Hippocampal formation (tissue), 2 donors: ENCODE data around the gene STXBP1.
"Not testable (repeated sequence)": the region's sequence is repeated elsewhere in the genome, so short reads cannot be mapped to it uniquely, and the experiment has no call there.

Experiments
- DNase-seq, 2 donors: peaks; one replicate each; lab custom pipeline; 2025; lab: John Stamatoyannopoulos, UW

Gene STXBP1

GRCh38 chr9:127614961-127615360, 2.9 kb downstream of the STXBP1 start:
- DNase-seq: no peak

DNA sequence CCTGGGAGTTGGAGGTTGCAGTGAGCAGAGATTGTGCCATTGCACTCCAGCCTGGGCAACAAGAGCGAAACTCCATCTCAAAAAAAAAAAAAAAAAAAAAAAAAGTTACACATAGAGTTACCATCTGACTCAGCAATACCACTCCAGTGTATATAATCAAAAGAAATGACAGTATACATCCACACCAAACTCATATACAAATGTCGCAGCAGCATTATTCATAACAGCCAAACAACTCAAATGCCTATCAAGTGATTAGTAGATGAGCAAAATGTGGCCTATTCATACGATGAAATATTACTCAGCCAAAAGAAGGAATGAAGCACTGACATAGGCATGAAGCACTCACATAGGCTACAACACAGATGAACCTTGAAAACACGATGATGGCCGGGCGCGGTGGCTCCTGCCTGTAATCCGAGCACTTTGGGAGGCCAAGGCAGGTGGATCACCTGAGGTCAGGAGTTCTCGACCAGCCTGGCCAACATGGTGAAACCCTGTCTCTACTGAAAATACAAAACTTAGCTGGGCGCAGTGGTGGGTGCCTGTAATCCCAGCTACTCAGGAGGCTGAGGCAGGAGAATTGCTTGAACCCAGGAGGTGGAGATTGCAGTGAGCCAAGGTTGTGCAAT, 9.4 kb downstream of the STXBP1 start:
- DNase-seq: not testable (repeated sequence)

GRCh38 chr9:127626752-127627493, 14.8 kb downstream of the STXBP1 start:
- no peak for DNase-seq

DNA sequence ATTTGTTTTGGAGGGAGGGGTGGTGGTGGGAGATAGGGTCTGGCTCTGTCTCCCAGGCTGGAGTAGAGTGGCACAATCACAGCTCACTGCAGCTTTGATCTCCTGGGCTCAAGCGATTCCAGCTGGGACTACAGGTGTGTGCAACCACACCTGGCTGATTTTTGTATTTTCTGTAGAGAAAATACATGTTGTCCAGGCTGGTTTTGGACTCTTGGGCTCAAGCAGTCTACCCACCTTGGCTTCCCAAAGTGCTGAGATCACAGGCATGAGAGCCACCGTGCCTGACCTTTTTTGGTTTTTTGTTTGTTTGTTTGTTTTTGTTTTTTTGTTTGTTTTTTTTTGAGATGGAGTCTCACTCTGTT, 15.4 kb downstream of the STXBP1 start:
- no peak for DNase-seq

GRCh38 chr9:127628758-127629467, 16.8 kb downstream of the STXBP1 start:
- no peak for DNase-seq

- DNase-seq: no peak
Observed at GRCh38 chr9:127629468-127630081, 17.5 kb downstream of the STXBP1 start.

GRCh38 chr9:127633216-127633862, 21.3 kb downstream of the STXBP1 start:
- DNase-seq: no peak

DNA sequence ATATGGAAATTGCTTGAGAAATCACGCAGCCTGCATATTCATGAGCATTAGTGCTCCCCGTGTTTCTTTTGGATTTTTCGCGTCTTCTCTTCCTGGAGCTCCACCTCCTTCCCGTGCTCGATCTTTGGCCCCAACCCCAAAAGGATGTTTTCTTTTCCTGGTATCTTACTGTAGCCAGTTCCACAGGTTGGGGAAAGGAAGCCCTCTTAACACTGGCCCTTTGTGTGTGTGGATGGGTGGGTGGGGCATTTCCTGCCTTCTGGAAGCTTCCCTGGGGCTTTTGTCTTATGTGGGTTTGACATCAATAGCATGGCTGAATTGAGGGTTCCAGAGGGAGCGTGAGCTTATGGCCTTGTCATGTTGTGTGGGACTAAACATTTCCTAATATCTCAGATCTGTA, 21.9 kb downstream of the STXBP1 start:
- DNase-seq: no peak

DNA sequence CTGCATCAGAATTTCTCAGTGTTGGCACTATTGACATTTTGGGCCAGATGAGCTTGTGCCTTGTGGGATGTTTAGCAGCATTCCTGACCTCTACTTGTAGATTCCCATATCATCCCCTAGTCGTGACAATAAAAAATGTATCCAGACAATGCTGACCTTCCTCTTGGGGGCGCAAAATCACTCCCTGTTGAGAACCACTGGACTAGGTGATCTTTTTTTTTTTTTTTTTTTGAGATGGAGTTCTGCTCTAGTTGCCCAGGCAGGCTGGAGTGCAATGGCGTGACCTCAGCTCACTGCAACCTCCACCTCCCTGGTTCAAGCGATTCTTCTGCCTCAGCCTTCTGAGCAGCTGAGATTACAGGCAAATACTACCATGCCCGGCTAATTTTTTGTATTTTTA, 22.6 kb downstream of the STXBP1 start:
- no peak for DNase-seq

DNA sequence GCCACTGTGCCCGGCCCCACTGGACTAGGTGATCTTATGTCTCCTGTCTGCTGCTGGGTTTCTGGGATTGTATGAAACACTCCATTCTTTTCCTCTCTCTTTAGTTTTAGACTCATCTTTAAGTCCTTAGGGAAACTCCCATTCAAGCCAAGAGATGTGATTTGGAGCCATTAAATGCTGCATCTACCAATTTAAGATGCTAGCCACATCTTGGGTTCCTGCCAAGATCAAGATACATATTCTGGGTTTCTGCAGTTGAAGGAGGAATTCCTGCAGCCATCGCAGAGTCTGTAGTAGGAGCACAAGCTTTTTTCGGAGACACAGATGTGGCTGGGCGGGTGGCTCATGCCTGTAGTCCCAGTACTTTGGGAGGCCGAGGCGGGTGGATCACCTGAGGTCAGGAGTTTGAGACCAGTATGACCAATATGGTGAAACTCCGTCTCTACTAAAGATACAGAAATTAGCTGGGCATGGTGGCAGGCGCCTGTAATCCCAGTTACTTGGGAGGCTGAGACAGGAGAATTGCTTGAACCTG, 23.2 kb downstream of the STXBP1 start:
- no peak for DNase-seq

GRCh38 chr9:127637322-127637847, 25.3 kb downstream of the STXBP1 start:
- DNase-seq: no peak

DNA sequence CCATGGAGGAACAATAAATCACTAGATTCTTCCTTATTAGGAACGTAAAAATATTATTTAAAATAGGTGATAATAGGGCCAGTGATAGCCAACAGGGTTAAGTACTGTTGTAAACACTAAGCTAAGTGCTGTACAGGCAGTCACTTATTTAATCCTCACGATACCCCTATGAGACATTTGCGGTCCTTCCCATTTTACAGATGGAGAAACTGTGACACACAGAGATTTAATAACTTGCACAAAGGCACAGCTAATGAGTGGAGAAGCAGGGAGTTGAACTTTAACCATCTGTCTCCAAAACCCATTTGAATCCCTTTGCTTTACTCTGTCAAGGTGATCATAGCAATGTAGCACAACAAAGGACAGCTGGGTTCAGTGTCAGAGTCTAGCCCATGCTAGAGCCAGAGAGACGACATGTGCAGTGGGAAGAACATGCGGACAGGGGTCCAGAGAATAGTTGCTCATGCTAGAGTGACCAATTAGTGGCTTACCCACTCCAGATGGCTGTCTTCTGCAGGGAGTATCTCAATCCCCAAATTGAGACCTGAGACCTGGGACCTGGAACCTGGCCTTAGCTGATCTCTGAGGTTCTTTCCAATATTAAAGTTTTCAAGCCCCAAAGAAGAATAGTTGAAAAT, 28.9 kb downstream of the STXBP1 start:
- no peak for DNase-seq

GRCh38 chr9:127642082-127642740, 30.1 kb downstream of the STXBP1 start:
- no peak for DNase-seq

GRCh38 chr9:127644146-127644827, 32.2 kb downstream of the STXBP1 start:
- no peak for DNase-seq

DNA sequence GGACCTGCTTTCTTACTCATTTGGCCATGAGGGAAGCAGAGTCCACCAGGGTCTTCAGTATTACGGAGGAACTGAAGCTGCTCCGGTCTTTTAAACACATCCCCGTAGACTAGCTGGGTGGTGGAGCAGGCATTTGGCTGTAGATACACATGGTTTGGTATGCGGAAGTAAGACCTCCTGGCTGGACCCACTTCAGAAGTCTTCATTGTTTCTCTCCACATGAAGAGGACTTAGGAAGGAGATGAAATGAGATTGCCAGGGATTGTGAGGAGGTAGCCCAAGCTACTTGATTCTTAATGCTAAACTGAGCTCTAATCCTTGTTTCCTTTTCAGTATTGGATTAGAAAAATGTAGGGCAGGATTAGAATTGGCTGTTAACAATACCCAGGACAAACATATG, 32.9 kb downstream of the STXBP1 start:
- no peak for DNase-seq

DNA sequence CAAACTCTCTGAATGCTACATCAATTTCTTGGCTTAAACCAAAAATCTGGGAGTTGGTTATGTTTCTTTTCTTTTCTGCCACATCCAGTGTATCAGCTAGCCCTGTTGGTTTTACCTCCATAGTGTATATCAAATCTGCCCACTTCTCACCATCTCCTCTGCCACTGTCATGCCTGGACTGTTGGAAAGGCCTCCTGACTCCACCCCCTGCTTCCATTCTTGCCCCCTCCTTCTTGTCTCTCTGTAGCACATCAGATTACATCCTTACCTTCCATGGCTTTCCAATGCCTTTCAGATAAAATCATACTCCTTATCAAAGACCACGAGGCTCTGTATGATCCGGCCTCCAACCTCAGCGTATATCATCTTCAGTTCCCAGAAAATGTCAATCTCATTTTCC, 35.4 kb downstream of the STXBP1 start:
- no peak for DNase-seq

DNA sequence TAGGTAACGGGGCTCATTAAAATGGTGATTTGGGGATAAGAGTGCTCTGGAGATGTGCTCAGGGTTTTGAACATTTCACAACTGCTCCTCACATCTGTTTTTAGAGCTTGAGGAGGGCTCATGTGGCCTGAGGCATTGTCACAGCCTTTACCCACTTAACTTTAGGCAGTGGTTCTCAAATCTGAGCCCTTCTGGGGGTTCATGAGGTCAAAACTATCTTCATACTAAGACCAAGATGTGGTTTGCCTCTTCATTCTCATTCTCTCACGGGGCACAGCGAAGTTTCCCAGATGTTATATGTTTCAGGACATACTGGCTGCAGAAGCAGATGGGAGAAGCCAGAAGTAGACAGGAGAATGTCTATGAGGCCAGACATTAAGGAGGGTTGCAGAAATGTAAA, 38.4 kb downstream of the STXBP1 start:
- no peak for DNase-seq

GRCh38 chr9:127651697-127652610, 39.9 kb downstream of the STXBP1 start:
- DNase-seq: no peak

DNA sequence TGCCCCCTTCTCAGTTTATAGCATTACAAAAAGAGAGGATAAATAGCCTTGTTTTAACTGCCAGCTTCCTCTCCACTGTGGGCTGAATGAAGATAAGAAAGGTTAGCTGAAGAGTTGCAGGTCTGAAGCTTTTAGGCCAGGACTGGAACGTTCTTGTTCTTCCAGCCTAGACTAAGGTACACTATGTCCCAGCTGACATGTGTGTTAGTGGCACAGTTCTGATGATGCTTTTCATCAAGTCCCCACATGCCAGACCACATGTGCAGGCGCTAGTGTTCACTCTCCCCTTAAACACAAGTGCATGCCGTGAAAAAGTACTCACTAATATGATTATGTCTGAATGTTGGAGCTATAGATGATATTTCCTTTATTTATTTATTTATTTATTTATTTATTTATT, 40.7 kb downstream of the STXBP1 start:
- DNase-seq: no peak
